Ovary (tissue), 9 donors: ENCODE results near the gene TMA7. TPM values are rescaled to one million over a fixed set of nuclear protein-coding genes. Genes with fewer than 3 reads are reported as not detected.
"Not testable (repeated sequence)": the region's sequence is repeated elsewhere in the genome, so short reads cannot be mapped to it uniquely, and the experiment has no call there.

Experiments used
- DNase-seq, 5 donors: peaks; one replicate each; pipeline ENCODE4 v3.0.0-alpha.2; 2019 to 2020
- H3K27ac ChIP-seq, 2 donors: fragments of 200-600 bp; one replicate each; pipeline versions ENCODE4 v1.5.1 to v1.8.0; 2019 to 2022
- H3K27me3 ChIP-seq: fragments of 200-600 bp; one replicate; pipeline ENCODE4 v1.8.0; 2022
- H3K36me3 ChIP-seq: fragments of 200-600 bp; sonication (generic); one replicate; pipeline ENCODE4 v1.5.1; 2019
- H3K4me1 ChIP-seq: one replicate; pipeline ENCODE4 v1.8.1; 2013; ENCODE audit warnings: mild to moderate bottlenecking, moderate library complexity; ENCODE audit not compliant: insufficient read depth
- H3K4me3 ChIP-seq: fragments of 200-600 bp; sonication (generic); one replicate; pipeline ENCODE4 v1.5.1; 2017
- H3K9me3 ChIP-seq, 2 donors: fragments of 200-600 bp in 1 of 2; sonication (generic) in 1 of 2; one replicate each; pipeline versions ENCODE4 v1.5.1 to v1.8.1; 2013 to 2019; ENCODE audit warnings: mild to moderate bottlenecking in 1 of 2, moderate library complexity in 1 of 2
- CTCF ChIP-seq, 3 donors: fragments of 450-650 bp in 2 of 3; fragments of 200-600 bp in 1 of 3; IDR thresholded peaks; one replicate each; pipeline versions ENCODE4 v1.5.1 to v1.8.0; 2016 to 2022; ENCODE audit warnings: antibody characterized with exemption in 3 of 3, mild to moderate bottlenecking in 1 of 3
- EP300 ChIP-seq: sonication (generic); formaldehyde crosslinking; IDR thresholded peaks from one replicate; pipeline ENCODE4 v1.6.1; 2017; ENCODE audit warnings: antibody characterized with exemption
- POLR2A ChIP-seq: fragments of 450-650 bp; IDR thresholded peaks from one replicate; pipeline ENCODE4 v1.6.1; 2017; ENCODE audit warnings: antibody characterized with exemption, mild to moderate bottlenecking, moderate library complexity
- WGBS, 3 donors: extraction: QIAGEN DNeasy Blood & Tissue Kit in 1 of 3; methylation state at CpG; one replicate each; pipeline versions ENCODE4 v1.1.5 to v1.1.7; 2013 to 2017; 5-methylcytosine and 5-hydroxymethylcytosine counted together
- intact Hi-C, 4 donors: fragments of 100-400 bp; cut with DNase I; formaldehyde crosslinking; loops; one replicate each; pipeline versions ENCODE4 v1.11.0 to v1.15.1; 2022 to 2023
- polyA plus RNA-seq, 2 donors: library from polyadenylated mRNA; stranded (reverse); fragments of 200-250 nt in 1 of 2; fragments of 350-450 nt in 1 of 2; fragmentation: Illumina TruSeq in 1 of 2; extraction: RNeasy Lipid Tissue Mini Kit (QIAGEN cat#74804) in 1 of 2; gene quantifications; one replicate each; pipeline ENCODE4 v1.2.3, GENCODE V29; 2013 to 2014
- total RNA-seq, 7 donors: library from RNA; depleted of rRNA in 2 of 7; stranded (reverse); fragments of >200 nt in 2 of 7; fragmentation: NEBNext Ultra II Directional in 3 of 7; extraction: Animal tissue kit (Norgen Biotek cat#: 25700) in 3 of 7; gene quantifications; one replicate each; pipeline versions ENCODE4 v1.1.0 to v1.2.4, GENCODE V29; 2016 to 2023
- donor health status: DM: no; HTN: no; CAD: no; lungs with moderate emphysema.
- donor health status: DM: no; HTN: no; CAD: no.
- donor health status: Bipolar disorder and iron deficiency.
- donor health status: DM: yes; HTN: yes; CAD: no.
- donor health status: DM: no; HTN: no; CAD: no.
- donor health status: DM: yes; HTN: yes; CAD: no.

TMA7 gene
- total and polyA plus RNA-seq, 9 donors, result 138 to 380 (median 222) TPM

GRCh38 chr3:48473617-48473952 is 33.5 kb downstream of the TMA7 start:
- no peak overlapping the region for H3K4me3 ChIP-seq
- intact Hi-C loops, result no loop called here

GRCh38 chr3:48474031-48474430 is 34.0 kb downstream of the TMA7 start:
- 92 to 93% (median 92%) methylated on average over 4 of the region's 4 CpGs for WGBS, 3 donors
- intact Hi-C loops, result not testable (repeated sequence)

More at GRCh38 chr3:48473617-48473952, 33.5 kb downstream of the TMA7 start:
- H3K27me3 ChIP-seq, result no peaks in the 10 kb centered on the region
- no peaks in the 10 kb centered on the region for H3K36me3 ChIP-seq
- H3K27ac ChIP-seq, result peak overlapping the region; percentile 92 to 96
- 60 to 69% (median 65%) methylated on average over 5 of the region's 5 CpGs for WGBS, 3 donors
- H3K9me3 ChIP-seq, result no peaks in the 10 kb centered on the region
- TF ChIP-seq EP300 (no peak), CTCF (IDR thresholded peaks at IDR 0.05) (no peak), POLR2A (no peak)
- no peak for DNase-seq
- H3K4me1 ChIP-seq, result peaks cover 11% of the 10 kb centered on the region

GRCh38 chr3:48474619-48475018 is 34.6 kb downstream of the TMA7 start:
- Histone ChIP-seq H3K9me3 (no peaks in the 10 kb centered on the region), H3K4me1 (peaks cover 8% of the 10 kb centered on the region), H3K4me3 (no peak overlapping the region), H3K36me3 (no peaks in the 10 kb centered on the region), H3K27ac (no peak overlapping the region), H3K27me3 (no peaks in the 10 kb centered on the region)
- TF ChIP-seq EP300, result no peak
- no peak for TF ChIP-seq POLR2A
- TF ChIP-seq CTCF (IDR thresholded peaks at IDR 0.05), result no peak
- DNase-seq, result no peak
- 35 to 43% (median 41%) methylated on average over 4 of the region's 4 CpGs for WGBS, 3 donors
- intact Hi-C loops, result no loop called here

More at GRCh38 chr3:48474031-48474430, 34.0 kb downstream of the TMA7 start:
- not testable (repeated sequence) for H3K36me3 ChIP-seq, H3K4me3 ChIP-seq, H3K9me3 ChIP-seq, H3K27me3 ChIP-seq, DNase-seq
- Histone ChIP-seq H3K4me1 (peaks cover 11% of the 10 kb centered on the region), H3K27ac (peak overlapping the region in 1 of 2 donors; percentile 96)

- DNase-seq, result no peak
- Histone ChIP-seq H3K27me3 (no peaks in the 10 kb centered on the region), H3K4me1 (peaks cover 5% of the 10 kb centered on the region), H3K27ac (no peak overlapping the region), H3K9me3 (no peaks in the 10 kb centered on the region), H3K4me3 (no peak overlapping the region), H3K36me3 (no peaks in the 10 kb centered on the region)
- TF ChIP-seq POLR2A (no peak), EP300 (no peak), CTCF (IDR thresholded peaks at IDR 0.05) (no peak)
- WGBS, 3 donors, result 80 to 83% (median 82%) methylated on average over 11 of the region's 11 CpGs
- intact Hi-C loops, result no loop called here
These were observed 35.1 kb downstream of the TMA7 start for GRCh38 chr3:48475188-48475587.

- no peak for TF ChIP-seq CTCF (IDR thresholded peaks at IDR 0.05)
- no peak for TF ChIP-seq POLR2A
- TF ChIP-seq EP300, result no peak
- H3K4me3 ChIP-seq, result no peak overlapping the region
- no peaks in the 10 kb centered on the region for H3K9me3 ChIP-seq
- H3K4me1 ChIP-seq, result peaks cover 3% of the 10 kb centered on the region
- WGBS, 3 donors, result 86 to 88% (median 87%) methylated on average over 9 of the region's 9 CpGs
- H3K27me3 ChIP-seq, result no peaks in the 10 kb centered on the region
- no peak for DNase-seq
- H3K27ac ChIP-seq, result no peak overlapping the region
- intact Hi-C loops, result no loop called here
- no peaks in the 10 kb centered on the region for H3K36me3 ChIP-seq
These were observed 36.5 kb downstream of the TMA7 start for GRCh38 chr3:48476426-48477053.
